Measurements from ENCODE around the gene ZNF483. TPM values are rescaled to one million over a fixed set of nuclear protein-coding genes. Genes with fewer than 3 reads are reported as not detected.
"Not testable (repeated sequence)": the region's sequence is repeated elsewhere in the genome, so short reads cannot be mapped to it uniquely, and the experiment has no call there.

The ZNF483 gene
- total RNA-seq, 1 donor from 2014 or later: 7.4 TPM

GRCh38 chr9:111603041-111603440, 78.1 kb downstream of the ZNF483 start:
- no peak for DNase-seq (ENCODE audit: low spot score)
- intact Hi-C loops (cut with DNase I): no loop called here

- no peak for DNase-seq (ENCODE audit: low spot score)
- intact Hi-C loops (cut with DNase I): no loop called here
Measured at GRCh38 chr9:111604054-111604615, 79.2 kb downstream of the ZNF483 start.

- intact Hi-C loops (cut with DNase I): no loop called here
- no peak for DNase-seq (ENCODE audit: low spot score)
Measured at GRCh38 chr9:111605041-111605559, 80.1 kb downstream of the ZNF483 start.

GRCh38 chr9:111610149-111610548, 85.2 kb downstream of the ZNF483 start:
- intact Hi-C loops (cut with DNase I): no loop called here
- DNase-seq (ENCODE audit: low spot score): no peak

- intact Hi-C loops (cut with DNase I): no loop called here
- DNase-seq (ENCODE audit: low spot score): no peak
Measured at GRCh38 chr9:111610845-111611244, 85.9 kb downstream of the ZNF483 start.

- no peak for DNase-seq (ENCODE audit: low spot score)
- intact Hi-C loops (cut with DNase I): no loop called here
Measured at GRCh38 chr9:111613436-111614040, 88.6 kb downstream of the ZNF483 start.

- no peak for DNase-seq (ENCODE audit: low spot score)
- intact Hi-C loops (cut with DNase I): no loop called here
Measured at GRCh38 chr9:111615928-111616327, 90.9 kb downstream of the ZNF483 start.

GRCh38 chr9:111617349-111617748, 92.4 kb downstream of the ZNF483 start:
- intact Hi-C loops (cut with DNase I); DNase-seq (ENCODE audit: low spot score): not testable (repeated sequence)

- intact Hi-C loops (cut with DNase I): no loop called here
- no peak for DNase-seq (ENCODE audit: low spot score)
Measured at GRCh38 chr9:111621895-111622480, 97.0 kb downstream of the ZNF483 start.

- intact Hi-C loops (cut with DNase I): no loop called here
- no peak for DNase-seq (ENCODE audit: low spot score)
Measured at GRCh38 chr9:111622626-111623025, 97.6 kb downstream of the ZNF483 start.

Other genes starting within 250 kb of the ZNF483 start
- not detected for gene OR2K2, start 195.0 kb upstream of the ZNF483 start, total RNA-seq
- 81.5 TPM for gene ECPAS, start 40.8 kb upstream of the ZNF483 start, total RNA-seq
- 42.0 TPM for gene PTGR1, start 74.5 kb downstream of the ZNF483 start, total RNA-seq
- 5.0 TPM for gene DNAJC25, start 106.2 kb downstream of the ZNF483 start, total RNA-seq
- gene GNG10, start 136.4 kb downstream of the ZNF483 start, total RNA-seq: 36.4 TPM